ENCODE data around the gene DTNBP1. TPM values are rescaled to one million over a fixed set of nuclear protein-coding genes. Genes with fewer than 3 reads are reported as not detected.

Gene DTNBP1
- total RNA-seq, 2 experiments from 2014 or later = 18.3 to 19.3 TPM

DNA sequence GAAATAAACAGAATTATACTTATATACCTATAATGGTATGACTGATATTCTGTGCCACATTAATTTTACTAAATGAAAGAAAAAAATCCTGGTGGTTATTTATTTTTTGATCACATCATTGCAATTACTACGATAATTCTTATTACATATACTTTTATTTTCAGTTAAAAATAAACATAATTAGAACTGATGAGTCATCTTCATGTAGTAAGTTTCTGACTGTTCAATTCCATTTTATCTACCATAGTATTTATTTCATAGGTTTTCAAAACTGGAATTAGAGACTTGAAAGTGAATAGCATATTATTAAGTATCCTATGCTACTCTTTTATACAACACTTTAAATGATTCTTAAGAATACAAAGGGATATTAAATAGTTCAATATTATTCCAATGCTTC, 80.3 kb downstream of the DTNBP1 start:
- no peaks in the 10 kb centered on the region for H3K27me3 Mint-ChIP-seq
- H3K9me3 Mint-ChIP-seq = peaks cover 2% of the 10 kb centered on the region
- ATAC-seq (ENCODE audit: low read depth) (no peak), DNase-seq (no peak)
- no peaks in the 10 kb centered on the region for H3K4me1 Mint-ChIP-seq
- H3K27ac Mint-ChIP-seq = no peak overlapping the region
- H3K36me3 Mint-ChIP-seq = peaks cover 4% of the 10 kb centered on the region
- no peak overlapping the region for H3K4me3 Mint-ChIP-seq
- POLR2A ChIA-PET = no interaction called here

DNA sequence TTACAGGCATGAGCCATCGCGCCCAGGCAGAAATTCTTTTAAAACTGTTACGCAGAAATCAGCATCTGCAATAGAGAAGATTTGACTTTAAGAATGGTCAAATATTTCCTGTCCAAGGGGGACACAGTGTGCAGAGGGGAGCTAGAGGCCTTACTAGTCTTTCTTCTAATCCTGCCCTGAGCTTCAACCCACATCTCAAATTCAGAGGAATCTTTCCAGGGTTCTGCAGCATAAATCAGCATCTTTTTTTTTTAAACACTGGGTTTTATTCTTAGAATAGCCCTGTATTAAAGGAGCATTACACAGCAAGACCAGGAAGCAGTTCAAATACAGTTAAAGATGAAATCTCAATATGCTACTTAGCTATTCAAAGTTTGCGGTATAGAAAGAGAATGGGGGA, 81.1 kb downstream of the DTNBP1 start:
- Mint-ChIP-seq H3K36me3 (peaks cover 4% of the 10 kb centered on the region), H3K4me3 (no peak overlapping the region), H3K4me1 (no peaks in the 10 kb centered on the region), H3K9me3 (peaks cover 2% of the 10 kb centered on the region), H3K27me3 (no peaks in the 10 kb centered on the region), H3K27ac (no peak overlapping the region)
- no peak for DNase-seq
- POLR2A ChIA-PET = no interaction called here
- no peak for ATAC-seq (ENCODE audit: low read depth)

DNA sequence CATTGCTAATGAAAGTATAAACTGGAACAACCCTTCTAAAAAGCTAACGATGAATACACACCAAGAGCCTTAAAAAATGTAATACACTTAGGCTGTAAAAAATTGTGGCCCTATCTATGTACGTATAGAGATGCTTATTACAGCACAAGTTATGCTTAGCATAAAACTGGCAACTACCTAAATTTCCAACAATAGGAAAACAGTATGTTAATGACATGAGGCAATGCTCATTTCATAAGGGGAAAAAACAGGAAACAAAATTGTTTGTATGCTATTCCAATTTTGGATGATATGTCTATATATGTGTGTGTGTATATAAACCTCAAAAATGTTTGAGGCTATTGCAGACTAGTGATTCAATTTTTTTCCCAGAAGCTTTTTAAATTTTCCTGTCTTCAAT, 82.5 kb downstream of the DTNBP1 start:
- POLR2A ChIA-PET = no interaction called here
- H3K27ac Mint-ChIP-seq = no peak overlapping the region
- DNase-seq (no peak), ATAC-seq (ENCODE audit: low read depth) (no peak)
- H3K9me3 Mint-ChIP-seq = peaks cover 2% of the 10 kb centered on the region
- H3K4me3 Mint-ChIP-seq = no peak overlapping the region
- H3K4me1 Mint-ChIP-seq = peaks cover 4% of the 10 kb centered on the region
- H3K36me3 Mint-ChIP-seq = peaks cover 4% of the 10 kb centered on the region
- H3K27me3 Mint-ChIP-seq = no peaks in the 10 kb centered on the region

DNA sequence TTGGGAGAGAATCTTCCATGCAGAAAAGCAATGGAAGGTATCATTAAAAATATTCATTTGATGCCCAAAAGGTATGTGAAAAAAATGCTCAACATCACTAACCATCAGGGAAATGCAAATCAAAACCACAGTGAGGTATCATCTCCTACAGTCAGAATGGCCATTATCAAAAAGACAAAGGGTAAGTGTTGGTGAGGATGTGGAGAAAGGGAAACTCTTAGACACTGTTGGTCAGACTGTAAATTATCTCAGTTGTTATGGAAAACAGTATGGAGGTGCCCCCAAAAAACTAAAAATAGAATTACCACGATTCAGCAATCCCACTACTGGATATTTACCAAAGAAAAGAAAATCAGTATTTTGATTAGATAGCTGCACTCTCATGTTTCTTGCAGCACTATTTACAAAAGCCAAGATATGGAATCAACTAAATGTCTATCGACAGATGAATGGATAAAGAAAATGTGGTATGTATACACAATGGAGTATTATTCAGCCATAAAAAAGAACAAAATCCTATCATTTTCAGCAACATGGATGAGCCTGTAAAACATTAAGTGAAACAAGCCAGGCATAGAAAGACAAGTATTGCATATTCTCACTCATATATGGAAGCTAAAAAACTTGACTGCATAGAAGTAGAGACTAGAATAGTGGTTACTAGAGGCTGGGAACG, 84.0 kb downstream of the DTNBP1 start:
- POLR2A ChIA-PET = no interaction called here
- no peak for DNase-seq
- no peaks in the 10 kb centered on the region for H3K27me3 Mint-ChIP-seq
- no peak overlapping the region for H3K4me3 Mint-ChIP-seq
- peaks cover 2% of the 10 kb centered on the region for H3K9me3 Mint-ChIP-seq
- no peak for ATAC-seq (ENCODE audit: low read depth)
- no peak overlapping the region for H3K27ac Mint-ChIP-seq
- peaks cover 4% of the 10 kb centered on the region for H3K4me1 Mint-ChIP-seq
- peaks cover 4% of the 10 kb centered on the region for H3K36me3 Mint-ChIP-seq

- Mint-ChIP-seq H3K9me3 (peaks cover 2% of the 10 kb centered on the region), H3K4me3 (no peak overlapping the region), H3K27ac (no peak overlapping the region), H3K27me3 (no peaks in the 10 kb centered on the region), H3K4me1 (peaks cover 4% of the 10 kb centered on the region), H3K36me3 (peaks cover 4% of the 10 kb centered on the region)
- POLR2A ChIA-PET = no interaction called here
- DNase-seq (no peak), ATAC-seq (ENCODE audit: low read depth) (no peak)
Observed at GRCh38 chr6:15577550-15578171, 85.2 kb downstream of the DTNBP1 start.

GRCh38 chr6:15577106-15577505, 85.7 kb downstream of the DTNBP1 start:
- Mint-ChIP-seq H3K36me3 (peaks cover 6% of the 10 kb centered on the region), H3K27me3 (no peaks in the 10 kb centered on the region), H3K4me1 (peaks cover 4% of the 10 kb centered on the region), H3K27ac (no peak overlapping the region), H3K9me3 (peaks cover 2% of the 10 kb centered on the region), H3K4me3 (no peak overlapping the region)
- DNase-seq (no peak), ATAC-seq (ENCODE audit: low read depth) (no peak)
- POLR2A ChIA-PET = no interaction called here

DNA sequence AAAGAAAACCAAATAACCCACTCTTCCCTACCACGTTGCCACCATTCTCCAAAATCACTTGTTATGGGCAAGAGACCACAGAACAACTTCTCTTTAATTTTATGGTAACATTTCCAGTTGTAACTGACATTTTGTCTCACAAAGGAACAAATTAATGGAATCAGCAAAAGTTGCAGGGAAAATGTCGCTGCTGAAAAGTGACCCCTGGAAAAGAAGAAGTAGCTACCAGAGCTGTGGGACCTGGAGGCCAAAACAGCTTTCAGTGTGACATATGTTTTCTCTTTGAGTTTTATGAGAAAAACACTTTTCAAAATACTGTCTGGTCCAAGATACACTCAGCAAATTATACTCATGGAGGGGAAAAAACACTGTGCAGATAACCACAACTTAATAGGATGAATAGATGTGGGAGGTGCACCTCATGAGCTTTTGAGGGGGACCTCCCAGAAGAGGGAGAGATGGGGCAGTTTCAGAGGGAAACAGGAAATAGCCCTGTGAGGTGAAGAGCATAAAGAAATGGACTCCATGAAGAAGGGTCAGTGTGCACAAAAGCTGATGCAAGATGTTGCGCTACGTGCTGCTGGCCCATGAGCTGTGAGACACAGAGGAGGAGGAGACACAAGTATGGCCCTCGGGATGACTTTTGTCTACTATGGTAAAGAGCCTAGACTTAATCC, 87.3 kb downstream of the DTNBP1 start:
- no peak overlapping the region for H3K4me3 Mint-ChIP-seq

GRCh38 chr6:15574486-15574885, 88.3 kb downstream of the DTNBP1 start:
- H3K4me1 Mint-ChIP-seq = peaks cover 6% of the 10 kb centered on the region
- POLR2A ChIA-PET = no interaction called here
- H3K36me3 Mint-ChIP-seq = peaks cover 8% of the 10 kb centered on the region
- H3K27me3 Mint-ChIP-seq = no peaks in the 10 kb centered on the region
- H3K9me3 Mint-ChIP-seq = peaks cover 2% of the 10 kb centered on the region
- no peak overlapping the region for H3K27ac Mint-ChIP-seq
- DNase-seq = no peak
- ATAC-seq (ENCODE audit: low read depth) = no peak
- H3K4me3 Mint-ChIP-seq = no peak overlapping the region

More for the DNA sequence above, 87.3 kb downstream of the DTNBP1 start:
- DNase-seq (no peak), ATAC-seq (ENCODE audit: low read depth) (no peak)
- no peak overlapping the region for H3K27ac Mint-ChIP-seq
- no peaks in the 10 kb centered on the region for H3K27me3 Mint-ChIP-seq
- POLR2A ChIA-PET = no interaction called here
- peaks cover 6% of the 10 kb centered on the region for H3K36me3 Mint-ChIP-seq
- H3K4me1 Mint-ChIP-seq = peaks cover 4% of the 10 kb centered on the region
- H3K9me3 Mint-ChIP-seq = peaks cover 2% of the 10 kb centered on the region

DNA sequence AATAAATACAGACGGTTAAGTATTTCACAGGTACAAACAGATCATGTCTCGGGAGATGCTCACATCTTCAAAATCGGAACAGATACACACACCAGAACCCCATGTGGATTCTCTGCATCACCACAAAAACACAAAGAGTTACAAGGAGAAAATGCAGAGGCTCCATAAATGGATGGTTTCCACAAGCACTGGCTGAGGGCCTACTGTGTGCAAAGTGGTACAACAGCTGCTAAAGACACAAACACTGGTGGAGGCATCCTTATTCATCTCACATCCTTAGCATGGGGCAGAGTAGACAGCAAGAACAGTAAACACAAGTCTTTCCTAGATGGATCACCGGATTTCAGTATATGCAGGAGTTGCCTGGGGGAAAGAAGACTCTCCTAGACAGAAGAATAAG, 88.8 kb downstream of the DTNBP1 start:
- H3K9me3 Mint-ChIP-seq = peaks cover under 1% of the 10 kb centered on the region
- POLR2A ChIA-PET = no interaction called here
- DNase-seq = no peak
- no peak overlapping the region for H3K4me3 Mint-ChIP-seq
- H3K36me3 Mint-ChIP-seq = peaks cover 6% of the 10 kb centered on the region
- H3K27me3 Mint-ChIP-seq = no peaks in the 10 kb centered on the region
- no peak overlapping the region for H3K27ac Mint-ChIP-seq
- H3K4me1 Mint-ChIP-seq = peaks cover 8% of the 10 kb centered on the region
- ATAC-seq (ENCODE audit: low read depth) = no peak

DNA sequence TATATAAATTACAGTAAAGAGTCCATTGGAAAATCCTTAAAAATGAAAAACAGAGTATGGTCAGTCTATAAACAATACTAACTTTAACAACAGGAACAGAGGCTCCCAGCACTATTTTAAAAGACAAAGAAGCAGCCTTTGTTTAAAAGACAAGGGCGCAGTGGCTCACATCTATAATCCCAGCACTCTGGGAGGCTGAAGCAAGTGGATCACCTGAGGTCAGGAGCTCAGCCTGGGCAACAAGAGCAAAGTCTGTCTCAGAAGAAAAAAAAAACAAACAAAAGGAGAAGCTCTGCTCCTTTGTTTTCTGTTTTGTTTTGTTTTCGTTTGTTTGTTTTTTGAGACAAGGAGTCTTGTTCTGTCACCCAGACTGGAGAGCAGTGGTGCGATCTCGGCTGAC, 89.4 kb downstream of the DTNBP1 start:
- Mint-ChIP-seq H3K27me3 (no peaks in the 10 kb centered on the region), H3K27ac (no peak overlapping the region), H3K36me3 (peaks cover 4% of the 10 kb centered on the region), H3K9me3 (no peaks in the 10 kb centered on the region), H3K4me1 (peaks cover 8% of the 10 kb centered on the region), H3K4me3 (no peak overlapping the region)
- no peak for ATAC-seq (ENCODE audit: low read depth)
- no peak for DNase-seq
- POLR2A ChIA-PET = no interaction called here

GRCh38 chr6:15572296-15573016, 90.4 kb downstream of the DTNBP1 start:
- POLR2A ChIA-PET = no interaction called here
- peaks cover 4% of the 10 kb centered on the region for H3K36me3 Mint-ChIP-seq
- H3K27ac Mint-ChIP-seq = no peak overlapping the region
- DNase-seq (no peak), ATAC-seq (ENCODE audit: low read depth) (no peak)
- no peaks in the 10 kb centered on the region for H3K27me3 Mint-ChIP-seq
- H3K4me3 Mint-ChIP-seq = no peak overlapping the region
- peaks cover 8% of the 10 kb centered on the region for H3K4me1 Mint-ChIP-seq
- no peaks in the 10 kb centered on the region for H3K9me3 Mint-ChIP-seq

DNA sequence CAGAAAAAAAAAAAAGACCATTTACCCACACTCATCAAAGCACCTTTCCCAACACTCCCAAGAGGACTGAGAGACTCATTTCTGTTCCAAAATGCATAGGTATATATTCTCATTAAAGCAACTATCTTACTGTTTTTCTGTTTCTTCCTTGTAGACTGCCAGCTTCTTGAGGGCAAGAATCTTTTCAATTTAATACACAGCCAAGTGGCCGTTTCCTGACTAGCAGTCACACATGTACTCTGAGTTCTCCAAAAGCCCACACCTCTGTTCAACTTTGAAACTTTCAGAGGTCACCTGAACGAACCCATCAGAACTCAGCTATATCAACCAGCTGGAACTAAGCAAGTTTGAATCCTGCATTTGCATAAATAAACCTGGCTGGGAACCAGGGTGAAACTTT, 92.7 kb downstream of the DTNBP1 start:
- Mint-ChIP-seq H3K9me3 (no peaks in the 10 kb centered on the region), H3K4me1 (peaks cover 4% of the 10 kb centered on the region), H3K27ac (no peak overlapping the region), H3K4me3 (no peak overlapping the region), H3K27me3 (no peaks in the 10 kb centered on the region), H3K36me3 (peaks cover 4% of the 10 kb centered on the region)
- POLR2A ChIA-PET = no interaction called here
- no peak for ATAC-seq (ENCODE audit: low read depth)
- DNase-seq = no peak

- ATAC-seq (ENCODE audit: low read depth) = no peak
Observed at GRCh38 chr6:15569035-15569995, 93.5 kb downstream of the DTNBP1 start.

More at GRCh38 chr6:15569035-15569995, 93.5 kb downstream of the DTNBP1 start:
- no peak for DNase-seq
- no peaks in the 10 kb centered on the region for H3K9me3 Mint-ChIP-seq
- H3K27ac Mint-ChIP-seq = peak overlapping the region; percentile 11
- peaks cover 4% of the 10 kb centered on the region for H3K36me3 Mint-ChIP-seq
- peaks cover 4% of the 10 kb centered on the region for H3K4me1 Mint-ChIP-seq
- no peaks in the 10 kb centered on the region for H3K27me3 Mint-ChIP-seq
- POLR2A ChIA-PET = no interaction called here
- no peak overlapping the region for H3K4me3 Mint-ChIP-seq
